CD14-positive monocyte (primary cell): ENCODE results near the gene FGF21. TPM values are rescaled to one million over a fixed set of nuclear protein-coding genes. Genes with fewer than 3 reads are reported as not detected.

ENCODE experiments used
- DNase-seq, 3 donors: peaks; one replicate each; pipeline ENCODE4 v3.0.0-alpha.2; 2011 to 2022
- H2AFZ ChIP-seq: 2 replicates; pipeline ENCODE4 v1.6.0; 2012; ENCODE audit warnings: mild to moderate bottlenecking, low read depth, low read length, inconsistent platforms; ENCODE audit not compliant: insufficient read depth, poor library complexity, severe bottlenecking
- H3K27ac ChIP-seq, 2 donors: 1 replicate in 1 of 2; 2 replicates in 1 of 2; pipeline ENCODE4 v1.5.1; 2012 to 2013; ENCODE audit warnings: low read length in 2 of 2, control low read depth in 1 of 2, inconsistent platforms in 1 of 2, low read depth in 1 of 2, mild to moderate bottlenecking in 1 of 2
- H3K27me3 ChIP-seq, 2 donors: one replicate each; pipeline versions ENCODE4 v1.6.0 to v1.6.1; 2011 to 2013; ENCODE audit warnings: low read length in 2 of 2; ENCODE audit not compliant: control insufficient read depth in 2 of 2, insufficient read depth in 2 of 2
- H3K36me3 ChIP-seq, 2 donors: replicated peaks in 1 of 2; 1 replicate in 1 of 2; 2 replicates in 1 of 2; pipeline versions ENCODE4 v1.5.1 to v1.6.1; 2012 to 2013; ENCODE audit warnings: low read length in 2 of 2, control low read depth in 1 of 2, inconsistent platforms in 1 of 2, mild to moderate bottlenecking in 1 of 2; ENCODE audit not compliant: insufficient read depth in 2 of 2, control insufficient read depth in 1 of 2
- H3K4me1 ChIP-seq, 2 donors: 1 replicate in 1 of 2; 2 replicates in 1 of 2; pipeline versions ENCODE4 v1.5.1 to v1.6.1; 2012 to 2013; ENCODE audit warnings: low read length in 2 of 2, control low read depth in 1 of 2, inconsistent platforms in 1 of 2, mild to moderate bottlenecking in 1 of 2, moderate library complexity in 1 of 2; ENCODE audit not compliant: insufficient read depth in 2 of 2, control insufficient read depth in 1 of 2
- H3K4me2 ChIP-seq: replicated peaks from 2 replicates; pipeline ENCODE3; 2012; ENCODE audit warnings: low read length, moderate library complexity, mild to moderate bottlenecking; ENCODE audit not compliant: poor library complexity, severe bottlenecking; ENCODE audit errors: extremely low read depth
- H3K4me3 ChIP-seq, 3 experiments: fragments of 200-600 bp in 1 of 3; sonication (generic) in 1 of 3; replicated peaks in 1 of 3; 1 replicate in 2 of 3; 2 replicates in 1 of 3; pipeline ENCODE4 v1.5.1; 2011 to 2013; ENCODE audit warnings: low read length in 3 of 3, mild to moderate bottlenecking in 3 of 3, control low read depth in 2 of 3, low read depth in 2 of 3, inconsistent platforms in 1 of 3, moderate library complexity in 1 of 3
- H3K79me2 ChIP-seq: 2 replicates; pipeline ENCODE4 v1.6.0; 2012; ENCODE audit warnings: mild to moderate bottlenecking, control low read depth, inconsistent platforms, low read length, moderate library complexity; ENCODE audit not compliant: insufficient read depth
- H3K9ac ChIP-seq: 2 replicates; pipeline ENCODE4 v1.6.0; 2017; ENCODE audit warnings: low read length, mild to moderate bottlenecking; ENCODE audit not compliant: insufficient read depth, poor library complexity, severe bottlenecking
- H3K9me3 ChIP-seq, 2 donors: replicated peaks in 1 of 2; 1 replicate in 1 of 2; 2 replicates in 1 of 2; pipeline versions ENCODE4 v1.5.1 to v1.6.1; 2012 to 2013; ENCODE audit warnings: low read length in 2 of 2, control low read depth in 1 of 2; ENCODE audit not compliant: control insufficient read depth in 1 of 2, insufficient read depth in 1 of 2
- H4K20me1 ChIP-seq: 2 replicates; pipeline ENCODE4 v1.6.0; 2012; ENCODE audit warnings: mild to moderate bottlenecking, low read length, control low read depth, moderate library complexity; ENCODE audit not compliant: insufficient read depth
- H3K27ac Mint-ChIP-seq, 7 donors: one replicate each; pipeline ENCODE4 v1.8.0; 2020; ENCODE audit warnings: mild to moderate bottlenecking in 7 of 7, mixed read lengths in 7 of 7, moderate library complexity in 6 of 7, inconsistent platforms in 2 of 7
- H3K27me3 Mint-ChIP-seq, 3 donors: one replicate each; pipeline ENCODE4 v1.8.0; 2021 to 2022; ENCODE audit warnings: low read depth in 3 of 3, mild to moderate bottlenecking in 3 of 3, mixed read lengths in 3 of 3, moderate library complexity in 3 of 3, inconsistent platforms in 1 of 3
- H3K36me3 Mint-ChIP-seq, 2 donors: one replicate each; pipeline ENCODE4 v1.8.0; 2020; ENCODE audit warnings: mixed read lengths in 2 of 2, inconsistent platforms in 1 of 2, mild to moderate bottlenecking in 1 of 2
- H3K4me1 Mint-ChIP-seq: one replicate; pipeline ENCODE4 v1.8.0; 2020; ENCODE audit warnings: mild to moderate bottlenecking, mixed read lengths
- H3K4me3 Mint-ChIP-seq, 2 donors: one replicate each; pipeline ENCODE4 v1.8.0; 2020; ENCODE audit warnings: mild to moderate bottlenecking in 2 of 2, mixed read lengths in 2 of 2, moderate library complexity in 1 of 2
- H3K9me3 Mint-ChIP-seq, 7 donors: one replicate each; pipeline ENCODE4 v1.8.0; 2020 to 2022; ENCODE audit warnings: mixed read lengths in 7 of 7, mild to moderate bottlenecking in 6 of 7, moderate library complexity in 6 of 7, inconsistent platforms in 2 of 7
- CTCF ChIP-seq: fragments of 200-600 bp; IDR thresholded peaks from one replicate; pipeline ENCODE4 v1.8.0; 2022; ENCODE audit warnings: antibody characterized with exemption, mild to moderate bottlenecking
- WGBS: methylation state at CpG from one replicate; pipeline ENCODE4 v1.1.5; 2013; ENCODE audit warnings: missing lambda C conversion rate; ENCODE audit not compliant: insufficient coverage; 5-methylcytosine and 5-hydroxymethylcytosine counted together
- intact Hi-C, 2 donors: fragments of 100-400 bp; cut with micrococcal nuclease; formaldehyde crosslinking; loops; one replicate each; pipeline versions ENCODE4 v1.15.0 to v1.15.1; 2023
- polyA plus RNA-seq, 3 donors: library from polyadenylated mRNA; depleted of rRNA in 1 of 3; unstranded in 2 of 3; stranded (reverse) in 1 of 3; fragments of 300-500 nt in 2 of 3; fragments of >200 nt in 1 of 3; fragmentation: Illumina TruSeq in 2 of 3; gene quantifications; 1 replicate in 2 of 3; 2 replicates in 1 of 3; pipeline ENCODE4 v1.2.3, GENCODE V29; 2012 to 2021

FGF21 gene
- polyA plus RNA-seq, 3 donors, result not detected

DNA sequence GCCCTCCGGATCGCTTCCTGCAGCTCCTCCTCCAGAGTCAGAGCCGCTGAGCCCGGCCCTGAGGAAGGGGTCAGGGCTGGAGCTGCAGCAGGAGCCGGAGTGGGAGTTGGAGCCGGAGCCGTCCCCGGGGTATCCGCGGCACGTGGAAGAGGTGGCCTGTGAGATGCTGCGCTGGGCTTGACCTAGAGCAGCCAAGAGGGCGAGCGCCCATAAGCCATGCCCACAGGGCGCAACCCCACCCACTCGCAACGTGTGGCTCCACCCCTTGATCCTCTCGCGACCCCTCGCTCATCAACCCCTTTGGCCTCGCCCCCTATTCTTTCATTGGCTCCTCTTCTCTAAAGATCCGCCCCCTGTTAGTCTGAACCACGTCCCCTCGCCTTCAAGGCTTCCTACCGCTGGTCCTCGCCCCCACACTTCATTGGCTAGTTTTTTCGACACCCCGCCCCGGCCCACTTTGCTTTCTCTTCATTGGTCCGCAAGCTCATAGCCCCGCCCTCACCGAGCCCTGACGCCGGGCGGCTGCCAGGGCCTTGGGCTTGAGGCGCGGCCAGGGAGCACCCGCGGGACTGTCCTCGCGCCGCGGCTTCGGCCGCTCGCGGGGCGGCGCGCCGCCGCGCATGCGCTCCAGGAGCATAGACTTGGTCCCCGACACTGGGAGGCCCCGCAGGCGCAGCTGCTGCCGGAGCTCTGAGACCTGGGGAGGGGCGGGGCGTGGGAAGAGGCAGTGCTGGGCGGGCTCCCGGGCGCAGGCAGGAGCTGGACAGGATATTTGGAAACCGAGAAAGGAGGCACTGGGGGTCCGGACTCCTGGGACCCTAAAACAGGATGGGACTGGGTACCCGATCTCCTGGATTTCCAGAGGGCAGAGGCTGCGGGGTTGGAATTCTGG lies 41.2 kb upstream of the FGF21 start:
- under 1% methylated on average over 66 of the region's 67 CpGs for WGBS
- Mint-ChIP-seq H3K27me3 (peaks cover 6 to 11% (median 6%) of the 10 kb centered on the region in 3 donors), H3K9me3 (peaks cover 0 to 14% (median 4%) of the 10 kb centered on the region in 7 donors), H3K36me3 (no peaks in the 10 kb centered on the region), H3K4me3 (peak overlapping the region; percentile 79 to 80), H3K4me1 (peaks cover 14% of the 10 kb centered on the region), H3K27ac (peak overlapping the region; percentile 71 to 93 (median 86))
- Histone ChIP-seq H3K36me3 (no peaks in the 10 kb centered on the region), H3K4me2 (peak overlapping the region; percentile 86), H3K79me2 (no peaks in the 10 kb centered on the region), H3K27ac (peak overlapping the region; percentile 46 to 63), H3K4me1 (peaks cover 19 to 21% of the 10 kb centered on the region in 2 donors), H3K4me3 (peak overlapping the region; percentile 42 to 86 (median 67)), H4K20me1 (no peaks in the 10 kb centered on the region), H3K27me3 (peaks cover 0 to 2% of the 10 kb centered on the region in 2 donors), H3K9ac (peak overlapping the region; percentile 37), H2AFZ (peak overlapping the region; percentile 99), H3K9me3 (peaks cover 0 to 9% of the 10 kb centered on the region in 2 donors)
- intact Hi-C loops, result loop anchor here in 1 of 2 donors (10.0 kb wide), 1 partner anchor 69 kb away; the partner anchor contains the start of gene CA11
- DNase-seq, result peak; percentile 97 to 99 (median 98)
- no peak for TF ChIP-seq CTCF

DNA sequence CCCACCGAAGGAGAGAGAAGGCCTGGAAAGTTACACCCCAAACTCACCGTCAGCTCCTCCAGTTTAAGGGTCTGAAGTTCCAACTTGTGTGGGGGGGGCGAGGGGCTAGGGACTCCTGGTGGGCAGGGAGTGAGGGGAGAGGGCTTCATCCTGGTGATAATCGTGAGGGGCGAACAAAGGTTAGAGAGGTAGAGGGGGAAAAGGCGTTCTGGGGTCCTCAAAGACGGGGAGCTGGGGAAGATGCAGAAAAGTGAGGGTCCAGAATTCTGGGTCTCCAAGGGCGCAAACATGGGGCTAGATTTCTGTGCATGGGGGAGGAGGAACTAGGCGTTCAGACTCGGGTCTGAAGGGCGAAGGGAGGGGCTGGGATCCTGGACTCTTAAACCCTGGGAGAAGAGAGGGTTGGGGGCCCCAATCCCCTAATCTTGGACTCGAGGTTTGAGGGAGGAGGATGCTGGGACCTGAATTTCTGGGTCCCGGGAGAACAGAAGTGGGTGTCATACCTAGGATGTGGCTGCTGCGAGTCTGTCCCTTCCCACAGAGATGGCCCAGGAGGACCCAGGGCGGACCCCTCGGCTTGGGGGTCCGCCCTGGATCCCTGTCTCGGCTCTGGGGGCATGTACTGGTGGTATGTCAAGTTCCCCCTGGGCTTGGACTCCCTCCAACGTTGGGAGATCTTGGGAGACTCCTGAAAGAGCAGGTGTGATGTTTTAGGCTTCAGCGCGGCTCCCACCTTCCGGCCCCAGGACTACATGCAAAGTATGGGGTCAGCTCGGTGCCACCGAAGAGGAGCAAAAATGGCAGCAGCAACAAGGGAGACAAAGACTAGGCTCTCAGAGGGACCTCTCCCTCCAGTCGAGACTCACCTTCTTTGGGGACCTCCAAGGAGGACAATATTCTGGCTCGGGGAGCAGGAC lies 40.3 kb upstream of the FGF21 start:
- Histone ChIP-seq H3K9me3 (peaks cover 0 to 9% of the 10 kb centered on the region in 2 donors), H3K27ac (peak overlapping the region; percentile 46 to 63), H3K9ac (peak overlapping the region; percentile 37), H3K27me3 (peaks cover 0 to 2% of the 10 kb centered on the region in 2 donors), H3K4me1 (peaks cover 19 to 21% of the 10 kb centered on the region in 2 donors), H3K79me2 (no peaks in the 10 kb centered on the region), H2AFZ (peak overlapping the region; percentile 80), H3K4me3 (peak overlapping the region; percentile 40 to 86 (median 43)), H3K36me3 (no peaks in the 10 kb centered on the region), H3K4me2 (peak overlapping the region; percentile 86), H4K20me1 (no peaks in the 10 kb centered on the region)
- Mint-ChIP-seq H3K36me3 (no peaks in the 10 kb centered on the region), H3K27ac (peak overlapping the region; percentile 71 to 93 (median 82)), H3K9me3 (peaks cover 0 to 14% (median 4%) of the 10 kb centered on the region in 7 donors), H3K4me1 (peaks cover 14% of the 10 kb centered on the region), H3K27me3 (peaks cover 6 to 11% (median 6%) of the 10 kb centered on the region in 3 donors), H3K4me3 (peak overlapping the region; percentile 77 to 80)
- TF ChIP-seq CTCF, result no peak
- 68% methylated on average over 20 of the region's 26 CpGs for WGBS
- intact Hi-C loops, result loop anchor here in 1 of 2 donors (10.0 kb wide), 1 partner anchor 70 kb away; the partner anchor contains the start of gene CA11
- DNase-seq, result no peak
